ENCODE results near the gene OLFM3.

OLFM3 gene

DNA sequence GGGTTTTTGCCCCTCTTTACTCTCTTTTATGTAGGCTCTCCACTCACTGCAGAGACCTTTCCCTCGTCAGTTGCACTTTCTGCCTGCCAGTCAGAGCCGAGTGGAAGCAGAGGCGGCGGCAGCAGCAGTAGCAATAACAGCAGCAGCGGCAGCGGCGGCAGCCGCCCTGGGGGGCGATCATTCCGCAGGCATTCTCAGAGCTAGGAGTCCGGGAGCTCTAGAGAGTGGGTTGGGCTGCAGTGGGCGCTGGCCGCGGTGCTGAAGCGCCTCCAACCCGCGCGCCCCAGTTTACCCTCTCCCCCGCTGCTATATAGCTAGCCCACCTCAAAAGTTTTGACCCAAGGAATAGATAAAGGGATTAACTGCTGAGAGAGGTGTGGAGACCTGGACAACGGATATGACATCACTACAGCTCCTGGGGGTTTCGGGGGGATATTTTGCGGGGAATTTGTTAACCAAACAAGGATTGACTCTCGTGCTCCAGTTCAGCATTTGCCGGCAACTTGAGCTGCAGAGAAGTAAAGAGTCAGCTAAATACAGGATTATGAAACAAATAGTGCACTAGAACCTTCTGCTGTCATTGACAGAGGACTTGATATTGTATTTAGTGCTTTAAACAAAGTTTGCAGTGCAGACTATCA is at the start of gene OLFM3:
Gene OLFM3, minus strand, starts transcription at position 102 of the 641 bp plus-strand sequence.
- DNase-seq: no peak

DNA sequence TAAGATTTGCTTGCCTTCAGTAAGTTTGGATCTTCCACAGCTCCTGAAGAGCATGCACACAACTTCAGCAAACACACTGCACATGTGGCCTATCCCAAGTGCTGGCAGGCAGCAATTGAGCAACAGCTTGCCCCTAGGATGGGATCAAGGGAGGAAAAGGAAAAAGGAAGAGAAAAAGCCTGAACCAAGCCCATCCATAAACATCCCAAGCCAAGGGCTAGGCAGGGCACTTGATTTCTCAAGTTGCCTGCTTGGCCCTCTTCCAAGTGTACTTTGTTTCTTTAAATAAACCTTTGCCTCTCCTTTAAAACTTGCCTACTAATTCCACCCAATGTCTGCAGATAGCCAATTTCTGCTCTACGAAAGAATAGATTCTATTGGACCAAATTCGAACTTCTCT is 49.0 kb upstream of the OLFM3 start:
- DNase-seq: no peak

GRCh38 chr1:102032534-102032933 is 35.8 kb upstream of the OLFM3 start:
- DNase-seq: no peak

GRCh38 chr1:102019530-102019929 is 22.8 kb upstream of the OLFM3 start:
- no peak for DNase-seq

GRCh38 chr1:102015728-102016127 is 19.0 kb upstream of the OLFM3 start:
- DNase-seq: no peak

GRCh38 chr1:102002057-102002456 is 5.3 kb upstream of the OLFM3 start:
- DNase-seq: no peak

DNA sequence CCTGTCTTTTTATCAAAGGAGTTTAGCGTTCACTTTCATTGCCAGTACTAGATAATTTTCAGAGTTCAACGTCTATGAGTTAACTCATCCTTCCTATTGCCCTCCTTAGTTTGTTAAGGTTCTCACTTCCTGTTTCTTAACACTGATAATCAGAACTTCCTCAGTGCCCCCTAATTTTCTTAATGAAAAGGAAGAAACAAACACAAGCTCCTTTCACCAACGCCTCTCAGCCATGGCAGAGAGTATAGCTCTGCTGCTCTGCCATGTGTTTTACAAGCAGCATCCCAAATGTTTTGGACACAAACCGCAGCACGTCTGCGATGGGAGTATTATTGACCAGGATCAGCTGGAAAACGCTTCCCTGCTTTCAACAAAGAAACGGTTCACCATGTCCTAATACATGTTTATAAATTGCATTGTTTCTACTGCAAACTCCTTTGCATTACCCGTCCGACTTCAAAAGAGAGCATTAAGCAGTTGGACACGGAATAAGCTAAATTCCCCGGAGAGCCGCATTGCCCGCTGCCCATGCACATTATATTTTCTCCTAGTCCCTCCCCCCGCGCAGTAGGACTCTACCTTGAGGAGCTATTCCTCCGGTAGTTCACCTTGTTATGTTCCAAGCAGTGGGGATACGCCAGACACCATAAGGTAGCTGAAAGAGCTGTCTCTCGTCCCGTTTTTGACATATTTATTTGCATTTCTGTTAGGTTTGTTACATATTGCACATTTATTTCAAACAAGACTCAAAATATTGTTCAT is 561 bp downstream of the OLFM3 start:
- DNase-seq: no peak

- DNase-seq: no peak
These were observed 3.0 kb downstream of the OLFM3 start for GRCh38 chr1:101993710-101994109.

DNA sequence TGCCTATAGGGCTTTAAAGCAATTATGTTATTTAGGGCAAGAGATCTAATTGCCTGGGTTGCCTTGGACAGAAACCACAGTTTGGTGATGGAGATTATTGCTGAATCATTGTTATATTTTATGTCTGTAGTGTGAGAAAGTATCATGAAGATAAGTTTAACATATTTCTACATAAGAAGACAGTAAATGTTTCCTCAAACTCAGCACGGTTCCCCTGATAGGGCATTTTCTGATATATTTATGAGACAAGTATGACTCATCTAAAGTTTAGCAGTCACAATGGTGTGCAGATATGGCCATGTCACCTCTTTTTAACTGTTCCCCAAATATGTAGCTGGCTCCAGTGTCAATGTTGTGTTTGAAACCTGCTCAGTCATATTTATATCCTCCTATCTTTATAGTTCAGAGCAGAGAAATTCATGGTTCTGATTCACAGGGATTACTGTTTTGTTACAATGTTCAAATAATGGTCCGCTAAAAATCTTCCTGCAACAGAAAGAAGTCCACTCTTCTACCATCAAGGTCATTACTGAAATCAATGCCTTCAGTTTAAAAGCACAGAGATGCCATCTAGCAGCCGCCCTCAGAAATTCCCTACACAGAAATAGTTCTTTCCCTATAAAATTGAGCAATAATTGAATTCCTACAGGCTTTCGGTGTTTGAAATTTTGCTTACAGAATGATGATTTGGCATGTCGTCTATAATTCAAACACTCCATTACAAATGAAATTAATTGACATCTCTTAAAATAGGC is 3.7 kb downstream of the OLFM3 start:
- DNase-seq: no peak

- DNase-seq: no peak
These were observed 15.8 kb downstream of the OLFM3 start for GRCh38 chr1:101980974-101981373.

DNA sequence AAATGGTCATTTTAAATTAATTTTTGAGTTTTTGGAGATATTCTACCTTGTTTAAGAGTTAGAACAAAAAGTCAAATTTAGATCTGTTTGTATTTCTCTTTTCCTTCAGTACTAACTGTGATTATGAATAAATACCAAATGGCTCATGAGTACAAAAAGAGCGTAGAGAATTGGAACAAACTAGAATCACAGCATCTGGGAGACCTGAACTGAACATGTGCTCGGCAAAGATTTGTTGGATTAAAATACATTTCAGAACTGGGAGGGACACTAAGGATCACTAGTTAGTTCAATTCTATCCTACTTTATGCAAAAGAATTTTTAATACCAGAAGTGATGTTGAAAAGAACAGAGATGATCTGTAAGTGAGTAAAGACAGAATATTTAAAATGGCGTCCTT is 19.5 kb downstream of the OLFM3 start:
- DNase-seq: no peak

DNA sequence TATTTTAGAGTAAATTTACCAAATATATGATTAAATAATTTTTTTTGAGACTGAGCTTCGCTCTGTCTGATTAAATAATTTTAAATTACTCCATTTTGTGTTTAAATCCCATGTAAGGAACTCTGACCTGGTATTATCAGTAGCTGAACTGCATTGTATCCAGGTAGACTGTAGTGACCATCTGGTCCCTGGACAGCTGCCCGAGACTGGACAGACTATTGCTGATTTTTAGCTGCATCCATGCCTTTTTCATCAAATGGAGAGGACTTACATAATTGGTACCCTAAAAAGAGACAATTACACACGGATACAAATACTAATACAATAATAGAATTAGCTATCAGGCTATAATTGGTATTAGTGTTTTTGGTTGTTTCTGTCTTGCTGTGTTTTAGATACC is 20.6 kb downstream of the OLFM3 start:
- DNase-seq: no peak

DNA sequence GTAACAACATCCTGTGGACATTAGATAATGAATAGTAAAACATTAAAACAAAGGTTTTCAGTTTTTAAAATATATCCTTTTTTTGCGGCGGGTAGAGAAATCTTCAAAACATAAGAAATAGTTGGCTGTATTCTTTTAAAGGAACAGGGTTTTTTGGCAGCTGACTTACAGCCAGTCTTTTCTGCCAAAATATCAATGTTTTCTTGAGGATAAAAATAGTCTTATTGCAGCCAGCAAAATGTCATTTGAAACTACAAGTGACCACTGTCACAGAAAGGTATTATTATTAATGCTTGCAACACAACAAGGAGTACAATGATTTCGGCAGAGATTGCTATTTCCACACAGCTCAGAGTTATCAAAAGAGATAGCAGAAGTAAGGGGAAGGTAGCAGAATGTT is 21.4 kb downstream of the OLFM3 start:
- DNase-seq: no peak

DNA sequence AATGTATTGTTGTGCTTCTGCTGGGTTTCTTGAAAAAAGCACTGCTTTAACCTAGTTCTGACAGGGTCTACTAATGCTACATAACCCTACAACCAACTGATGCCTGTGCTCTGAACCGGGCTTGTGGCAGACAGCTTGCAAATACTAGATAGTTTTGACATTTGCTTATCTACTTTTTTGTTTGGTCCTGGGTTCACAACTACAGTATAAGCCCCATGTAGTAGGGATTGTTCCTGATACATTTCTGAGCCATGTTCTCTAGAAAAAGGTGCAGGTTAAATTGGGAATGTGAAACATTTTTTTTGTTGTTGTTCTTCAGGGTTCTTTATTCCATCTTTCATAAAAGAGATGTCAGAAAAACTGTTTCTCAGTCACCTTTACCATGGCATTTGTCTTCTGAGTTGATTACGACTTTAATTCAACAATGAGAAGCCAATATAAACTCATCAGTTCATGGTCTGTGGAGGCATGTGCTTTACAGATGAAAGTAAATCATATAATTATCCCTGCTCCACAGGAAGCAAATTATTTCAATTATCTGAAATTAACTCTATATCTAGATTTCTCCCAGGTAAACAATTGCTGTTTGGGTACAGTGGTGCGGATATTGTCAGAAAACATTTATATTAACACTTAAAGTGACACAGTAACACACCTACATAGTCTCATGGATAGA is 22.0 kb downstream of the OLFM3 start:
- DNase-seq: no peak

GRCh38 chr1:101971304-101971703 is 25.4 kb downstream of the OLFM3 start:
- DNase-seq: no peak

GRCh38 chr1:101967871-101968270 is 28.9 kb downstream of the OLFM3 start:
- DNase-seq: no peak

GRCh38 chr1:101965341-101965740 is 31.4 kb downstream of the OLFM3 start:
- DNase-seq: no peak

GRCh38 chr1:101964708-101965107 is 32.0 kb downstream of the OLFM3 start:
- no peak for DNase-seq

- DNase-seq: no peak
These were observed 36.6 kb downstream of the OLFM3 start for GRCh38 chr1:101960142-101960541.

DNA sequence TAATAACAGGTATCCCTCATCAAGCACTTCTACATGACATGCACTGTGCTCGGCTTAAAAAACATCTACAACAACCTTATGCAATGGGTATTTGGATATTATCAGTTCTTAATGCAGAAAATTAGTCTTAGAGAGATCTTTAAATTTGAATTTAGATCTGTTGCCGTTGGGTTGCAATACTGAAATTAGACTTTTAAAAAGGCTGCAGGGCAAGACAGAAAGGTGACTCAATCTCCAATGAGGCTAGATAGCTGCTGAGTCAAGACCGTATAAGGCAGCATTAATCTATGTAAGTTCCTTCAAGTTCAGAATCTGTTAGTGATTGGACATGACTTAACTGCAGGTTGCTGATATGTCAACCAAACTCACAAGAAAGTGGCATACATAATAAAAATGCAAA is 37.3 kb downstream of the OLFM3 start:
- DNase-seq: no peak

GRCh38 chr1:101957771-101958170 is 39.0 kb downstream of the OLFM3 start:
- no peak for DNase-seq

GRCh38 chr1:101953623-101954022 is 43.1 kb downstream of the OLFM3 start:
- DNase-seq: no peak

GRCh38 chr1:101945884-101946283 is 50.8 kb downstream of the OLFM3 start:
- DNase-seq: no peak
